LNCaP clone FGC (cell line): ENCODE results near the gene TALDO1.

Source experiments
- DNase-seq: peaks from one replicate; pipeline ENCODE4 v3.0.0-alpha.2; 2011; ENCODE audit warnings: low read depth
- H3K4me3 ChIP-seq: 2 replicates; pipeline ENCODE4 v1.5.1; 2011; ENCODE audit warnings: mild to moderate bottlenecking, low read depth, low read length, control low read depth
- TF ChIP-seq, protein P1 (sequence below): IDR thresholded peaks from 2 replicates; pipeline ENCODE4 v1.5.1; 2012; ENCODE audit warnings: mild to moderate bottlenecking; ENCODE audit not compliant: control insufficient read depth, insufficient read depth; ENCODE audit errors: extremely low read depth

The TALDO1 gene

DNA sequence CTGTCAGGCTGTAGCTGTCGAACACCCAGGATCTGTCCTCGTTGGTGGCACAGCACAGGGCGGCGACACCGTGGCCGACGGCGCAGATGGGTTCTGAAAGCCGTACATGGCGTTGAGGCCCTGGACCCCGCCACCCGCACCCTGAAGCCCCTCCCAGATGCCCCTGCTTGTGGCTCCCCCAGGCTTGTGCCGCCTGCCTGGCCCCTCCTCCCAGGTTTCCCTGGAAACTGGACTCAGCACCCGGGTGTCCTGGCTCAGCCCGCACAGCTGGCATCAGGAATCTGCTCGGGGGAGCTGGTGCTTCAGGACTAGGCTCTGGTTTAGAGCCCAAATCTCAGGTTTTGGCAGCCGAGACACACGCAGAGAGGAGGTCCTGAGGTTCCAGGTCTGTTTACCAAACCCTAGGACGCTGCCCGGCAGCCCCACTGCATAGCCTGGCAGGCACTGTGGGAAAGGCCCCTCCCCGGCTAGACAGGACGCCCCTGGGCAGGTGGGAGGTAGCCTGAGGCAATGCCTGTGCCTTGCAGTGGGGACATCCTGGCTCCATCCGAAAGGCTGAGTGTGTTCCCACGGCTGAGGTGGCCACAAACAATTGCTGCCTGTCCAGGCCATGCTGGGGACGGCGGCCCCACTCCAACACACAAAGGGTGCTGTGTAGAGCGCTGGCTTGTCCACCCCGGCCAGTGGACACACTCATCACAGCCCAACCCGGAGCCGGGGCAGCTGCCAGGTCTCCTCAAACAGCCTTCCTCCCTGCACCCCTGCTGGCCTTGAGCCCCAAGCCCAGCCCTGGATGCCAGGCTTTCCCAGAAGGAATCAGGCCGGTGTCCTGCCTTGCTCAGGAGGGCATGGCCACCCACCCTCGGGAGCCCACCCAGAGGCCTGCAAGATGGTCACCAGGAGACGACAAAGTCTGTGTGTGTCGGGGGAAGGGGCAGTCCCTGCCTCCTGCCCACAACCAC lies 25.4 kb downstream of the TALDO1 start:
- TF ChIP-seq, protein P1, sequence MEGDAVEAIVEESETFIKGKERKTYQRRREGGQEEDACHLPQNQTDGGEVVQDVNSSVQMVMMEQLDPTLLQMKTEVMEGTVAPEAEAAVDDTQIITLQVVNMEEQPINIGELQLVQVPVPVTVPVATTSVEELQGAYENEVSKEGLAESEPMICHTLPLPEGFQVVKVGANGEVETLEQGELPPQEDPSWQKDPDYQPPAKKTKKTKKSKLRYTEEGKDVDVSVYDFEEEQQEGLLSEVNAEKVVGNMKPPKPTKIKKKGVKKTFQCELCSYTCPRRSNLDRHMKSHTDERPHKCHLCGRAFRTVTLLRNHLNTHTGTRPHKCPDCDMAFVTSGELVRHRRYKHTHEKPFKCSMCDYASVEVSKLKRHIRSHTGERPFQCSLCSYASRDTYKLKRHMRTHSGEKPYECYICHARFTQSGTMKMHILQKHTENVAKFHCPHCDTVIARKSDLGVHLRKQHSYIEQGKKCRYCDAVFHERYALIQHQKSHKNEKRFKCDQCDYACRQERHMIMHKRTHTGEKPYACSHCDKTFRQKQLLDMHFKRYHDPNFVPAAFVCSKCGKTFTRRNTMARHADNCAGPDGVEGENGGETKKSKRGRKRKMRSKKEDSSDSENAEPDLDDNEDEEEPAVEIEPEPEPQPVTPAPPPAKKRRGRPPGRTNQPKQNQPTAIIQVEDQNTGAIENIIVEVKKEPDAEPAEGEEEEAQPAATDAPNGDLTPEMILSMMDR: no peak
- H3K4me3 ChIP-seq: no peak overlapping the region
- DNase-seq: no peak

GRCh38 chr11:773425-773824 lies 26.2 kb downstream of the TALDO1 start:
- DNase-seq: no peak
- no peak overlapping the region for H3K4me3 ChIP-seq
- TF ChIP-seq, protein P1: no peak

GRCh38 chr11:773830-774229 lies 26.6 kb downstream of the TALDO1 start:
- no peak overlapping the region for H3K4me3 ChIP-seq
- no peak for DNase-seq
- TF ChIP-seq, protein P1: no peak

- no peak overlapping the region for H3K4me3 ChIP-seq
- TF ChIP-seq, protein P1: no peak
- DNase-seq: no peak
These were observed 27.8 kb downstream of the TALDO1 start for GRCh38 chr11:774873-775592.

- TF ChIP-seq, protein P1: no peak
- no peak for DNase-seq
- H3K4me3 ChIP-seq: peak overlapping the region; percentile 97
These were observed 28.9 kb downstream of the TALDO1 start for GRCh38 chr11:776263-776560.

DNA sequence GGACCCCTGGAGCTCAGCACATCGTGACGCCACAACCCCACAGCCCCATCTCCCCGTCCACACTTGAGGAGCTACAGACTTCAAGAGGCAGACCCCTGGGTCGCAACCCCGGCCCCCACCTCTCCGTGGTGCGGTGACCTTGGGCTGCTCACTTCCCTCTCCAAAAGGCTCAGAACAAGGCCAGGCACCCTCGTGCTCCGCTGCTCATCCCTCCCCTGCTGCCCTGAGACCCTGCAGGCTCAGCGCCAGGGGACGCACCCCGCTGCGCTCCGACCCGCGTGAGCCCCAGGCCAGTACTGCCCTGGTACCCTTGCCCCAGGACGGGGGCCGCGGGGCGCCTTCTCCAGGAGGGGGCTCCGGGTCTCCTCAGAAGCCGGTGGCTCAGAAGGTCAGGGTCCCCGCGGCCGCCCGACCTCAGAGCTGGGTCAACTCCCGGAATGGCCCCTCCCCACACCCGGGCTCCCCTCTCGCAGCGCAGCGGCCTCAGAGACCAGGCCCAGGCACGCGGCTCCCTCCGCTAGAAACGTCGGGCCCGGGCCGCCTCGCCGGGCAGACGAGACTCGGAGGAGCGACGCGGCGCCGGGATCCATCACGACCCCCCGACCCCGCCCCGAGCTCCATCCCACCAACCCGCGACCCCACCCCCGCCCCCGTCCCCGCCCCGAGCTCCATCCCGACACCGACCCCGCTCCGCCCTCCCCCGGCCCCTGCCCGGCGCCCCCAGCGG lies 29.5 kb downstream of the TALDO1 start:
- TF ChIP-seq, protein P1: no peak
- H3K4me3 ChIP-seq: peak overlapping the region; percentile 97
- no peak for DNase-seq
